Measurements from ENCODE around the gene CCL13.
A peak's percentile ranks its signal among the peaks of the same experiment; 100 is the strongest.

CCL13 gene

GRCh38 chr17:34356194-34356593 lies at the start of gene CCL13:
CCL13 (plus strand) TSS chr17:34356480; CDS start chr17:34356527, 47 bp downstream.
- DNase-seq: no peak

GRCh38 chr17:34307110-34307509 lies 49.2 kb upstream of the CCL13 start:
- peak; percentile 39 for DNase-seq

- DNase-seq: no peak
Observed at GRCh38 chr17:34308371-34308770, 47.9 kb upstream of the CCL13 start.

GRCh38 chr17:34311291-34311690 lies 45.0 kb upstream of the CCL13 start:
- DNase-seq: no peak

GRCh38 chr17:34312080-34312479 lies 44.2 kb upstream of the CCL13 start:
- peak; percentile 85 for DNase-seq

- DNase-seq: peak; percentile 49
Observed at GRCh38 chr17:34313164-34313563, 43.1 kb upstream of the CCL13 start.

- peak; percentile 61 for DNase-seq
Observed at GRCh38 chr17:34314279-34314678, 42.0 kb upstream of the CCL13 start.

- no peak for DNase-seq
Observed at GRCh38 chr17:34318474-34318873, 37.8 kb upstream of the CCL13 start.

GRCh38 chr17:34319039-34319483 lies 37.2 kb upstream of the CCL13 start, which contains the start of gene CCL8:
CCL8 (plus strand) TSS chr17:34319435; CDS start chr17:34319502, 67 bp downstream.
- DNase-seq: no peak

GRCh38 chr17:34321964-34322363 lies 34.3 kb upstream of the CCL13 start:
- DNase-seq: no peak

GRCh38 chr17:34327580-34327979 lies 28.7 kb upstream of the CCL13 start:
- peak; percentile 19 for DNase-seq

GRCh38 chr17:34337701-34338100 lies 18.6 kb upstream of the CCL13 start:
- no peak for DNase-seq

GRCh38 chr17:34339138-34339770 lies 17.0 kb upstream of the CCL13 start:
- no peak for DNase-seq

- DNase-seq: no peak
Observed at GRCh38 chr17:34341916-34342315, 14.4 kb upstream of the CCL13 start.

GRCh38 chr17:34347063-34347462 lies 9.2 kb upstream of the CCL13 start:
- DNase-seq: no peak

- DNase-seq: no peak
Observed at GRCh38 chr17:34349751-34350150, 6.5 kb upstream of the CCL13 start.

GRCh38 chr17:34351096-34351495 lies 5.2 kb upstream of the CCL13 start:
- no peak for DNase-seq

- DNase-seq: no peak
Observed at GRCh38 chr17:34352191-34352590, 4.1 kb upstream of the CCL13 start.

- no peak for DNase-seq
Observed at GRCh38 chr17:34354637-34355036, 1.6 kb upstream of the CCL13 start.

- DNase-seq: no peak
Observed at GRCh38 chr17:34357398-34357797, 1.1 kb downstream of the CCL13 start.

GRCh38 chr17:34358631-34359030 lies 2.4 kb downstream of the CCL13 start:
- DNase-seq: no peak

GRCh38 chr17:34360601-34361270 lies 4.5 kb downstream of the CCL13 start:
- DNase-seq: no peak

- DNase-seq: peak; percentile 80
Observed at GRCh38 chr17:34361478-34362061, 5.3 kb downstream of the CCL13 start.

GRCh38 chr17:34363183-34363661 lies 6.9 kb downstream of the CCL13 start, which contains the start of gene CCL1:
CCL1 (minus strand) TSS chr17:34363233; CDS start chr17:34363161, 72 bp downstream.
- DNase-seq: no peak

Measured in fibroblast of skin of right quadriceps (primary cell).